NCI-H1092 treated with DMSO at 0.1 percent for 48 hours (cell line): ENCODE results near the gene EPHB6.

ENCODE experiments used
- DNase-seq: peaks from one replicate; lab custom pipeline; 2025; lab: John Stamatoyannopoulos, UW

EPHB6 gene

GRCh38 chr7:142876991-142877910, 22.4 kb downstream of the EPHB6 start:
- no peak for DNase-seq

- no peak for DNase-seq
Observed at GRCh38 chr7:142878315-142878714, 23.4 kb downstream of the EPHB6 start.

GRCh38 chr7:142879060-142879459, 24.2 kb downstream of the EPHB6 start:
- no peak for DNase-seq

- no peak for DNase-seq
Observed at GRCh38 chr7:142880876-142881505, 26.1 kb downstream of the EPHB6 start.

GRCh38 chr7:142881586-142882337, 26.9 kb downstream of the EPHB6 start:
- no peak for DNase-seq

- DNase-seq: no peak
Observed at GRCh38 chr7:142882338-142882678, 27.4 kb downstream of the EPHB6 start.

- no peak for DNase-seq
Observed at GRCh38 chr7:142883145-142883544, 28.3 kb downstream of the EPHB6 start.

GRCh38 chr7:142883571-142884285, 28.9 kb downstream of the EPHB6 start:
- DNase-seq: no peak

GRCh38 chr7:142884286-142884640, 29.4 kb downstream of the EPHB6 start:
- no peak for DNase-seq

- no peak for DNase-seq
Observed at GRCh38 chr7:142885311-142886230, 30.7 kb downstream of the EPHB6 start, which contains the start of gene TRPV6. Gene TRPV6, minus strand, starts transcription at chr7:142885745.

GRCh38 chr7:142886866-142887265, 32.0 kb downstream of the EPHB6 start:
- DNase-seq: no peak

GRCh38 chr7:142887282-142888015, 32.6 kb downstream of the EPHB6 start:
- no peak for DNase-seq

- no peak for DNase-seq
Observed at GRCh38 chr7:142889816-142890215, 34.9 kb downstream of the EPHB6 start.

GRCh38 chr7:142890874-142891485, 36.1 kb downstream of the EPHB6 start:
- DNase-seq: no peak

- DNase-seq: no peak
Observed at GRCh38 chr7:142891490-142892082, 36.7 kb downstream of the EPHB6 start.

- no peak for DNase-seq
Observed at GRCh38 chr7:142892951-142893350, 38.1 kb downstream of the EPHB6 start.

- no peak for DNase-seq
Observed at GRCh38 chr7:142894112-142894984, 39.5 kb downstream of the EPHB6 start.

- no peak for DNase-seq
Observed at GRCh38 chr7:142894985-142895593, 40.2 kb downstream of the EPHB6 start.
